Measurements from ENCODE around the gene NKTR. TPM values are rescaled to one million over a fixed set of nuclear protein-coding genes. Genes with fewer than 3 reads are reported as not detected.

The NKTR gene
- total RNA-seq, 4 donors from 2014 or later: 17.9 to 134 (median 56.3) TPM

GRCh38 chr3:42588625-42589024 lies 11.9 kb upstream of the NKTR start:
- no peak for ATAC-seq
- H3K9me3 ChIP-seq: no peaks in the 10 kb centered on the region
- 84 to 100% methylated on average over 2 to 3 of the region's 5 CpGs for WGBS, 2 donors (ENCODE audit: low coverage in 1 of 2)

GRCh38 chr3:42589382-42590109 lies 10.9 kb upstream of the NKTR start:
- 87 to 100% methylated on average over 3 to 5 of the region's 20 CpGs for WGBS, 2 donors (ENCODE audit: low coverage in 1 of 2)
- peak overlapping the region in 3 of 4 donors; percentile 83 to 90 (median 87) for H3K27ac ChIP-seq
- peaks cover 5 to 20% (median 5%) of the 10 kb centered on the region in 3 donors for H3K4me1 ChIP-seq
- peak overlapping the region in 1 of 2 donors; percentile 74 for H3K4me3 ChIP-seq
- H3K9me3 ChIP-seq: no peaks in the 10 kb centered on the region
- ATAC-seq: no peak
- H3K36me3 ChIP-seq: peaks cover 0 to 10% of the 10 kb centered on the region in 2 donors
- TF ChIP-seq CTCF (IDR thresholded peaks at IDR 0.05): no peak
- TF ChIP-seq POLR2AphosphoS5 (IDR thresholded peaks at IDR 0.05): no peak
- no peak for TF ChIP-seq POLR2A (IDR thresholded peaks at IDR 0.05)
- no peak for TF ChIP-seq EP300 (IDR thresholded peaks at IDR 0.05)
- H3K27me3 ChIP-seq: no peaks in the 10 kb centered on the region

More at GRCh38 chr3:42588625-42589024, 11.9 kb upstream of the NKTR start:
- Histone ChIP-seq H3K27ac (no peak overlapping the region), H3K27me3 (no peaks in the 10 kb centered on the region), H3K4me1 (peaks cover 5 to 20% (median 5%) of the 10 kb centered on the region in 3 donors), H3K4me3 (no peak overlapping the region), H3K36me3 (peaks cover 0 to 1% of the 10 kb centered on the region in 2 donors)
- TF ChIP-seq POLR2AphosphoS5 (IDR thresholded peaks at IDR 0.05) (no peak), POLR2A (IDR thresholded peaks at IDR 0.05) (no peak), EP300 (IDR thresholded peaks at IDR 0.05) (no peak), CTCF (IDR thresholded peaks at IDR 0.05) (no peak)

GRCh38 chr3:42590989-42591756 lies 9.3 kb upstream of the NKTR start:
- WGBS, 2 donors (ENCODE audit: low coverage in 1 of 2): 0 to 16% methylated on average over 10 to 11 of the region's 44 CpGs
- H3K27ac ChIP-seq: peak overlapping the region; percentile 41 to 90 (median 85)
- ATAC-seq: no peak
- TF ChIP-seq EP300 (IDR thresholded peaks at IDR 0.05) (no peak), CTCF (IDR thresholded peaks at IDR 0.05) (no peak), POLR2AphosphoS5 (IDR thresholded peaks at IDR 0.05) (no peak), POLR2A (IDR thresholded peaks at IDR 0.05) (no peak)
- peak overlapping the region; percentile 43 to 74 for H3K4me3 ChIP-seq
- H3K36me3 ChIP-seq: peaks cover 0 to 21% of the 10 kb centered on the region in 2 donors
- H3K4me1 ChIP-seq: peaks cover 5 to 20% (median 5%) of the 10 kb centered on the region in 3 donors
- no peaks in the 10 kb centered on the region for H3K27me3 ChIP-seq
- H3K9me3 ChIP-seq: no peaks in the 10 kb centered on the region

GRCh38 chr3:42591811-42592210 lies 8.7 kb upstream of the NKTR start:
- Histone ChIP-seq H3K9me3 (no peaks in the 10 kb centered on the region), H3K36me3 (peaks cover 0 to 21% of the 10 kb centered on the region in 2 donors), H3K27me3 (no peaks in the 10 kb centered on the region), H3K4me3 (peak overlapping the region; percentile 43 to 74), H3K4me1 (peaks cover 5 to 20% (median 5%) of the 10 kb centered on the region in 3 donors), H3K27ac (peak overlapping the region in 3 of 4 donors; percentile 41 to 90 (median 87))
- TF ChIP-seq CTCF (IDR thresholded peaks at IDR 0.05): no peak
- TF ChIP-seq POLR2A (IDR thresholded peaks at IDR 0.05): no peak
- no peak for TF ChIP-seq EP300 (IDR thresholded peaks at IDR 0.05)
- no peak for TF ChIP-seq POLR2AphosphoS5 (IDR thresholded peaks at IDR 0.05)
- WGBS, 2 donors (ENCODE audit: low coverage in 1 of 2): 69 to 73% methylated on average over 3 to 4 of the region's 4 CpGs
- no peak for ATAC-seq
